Cardiac fibroblast (primary cell): ENCODE results near the gene CUTC.
A peak's percentile ranks its signal among the peaks of the same experiment; 100 is the strongest.

Source experiments
- DNase-seq, 2 donors: peaks; one replicate each; pipeline versions ENCODE4 v3.0.0 to v3.0.0-alpha.2; 2010; ENCODE audit warnings: low read depth in 2 of 2
- H3K4me3 ChIP-seq, 2 donors: replicated peaks in 1 of 2; 1 replicate in 1 of 2; 2 replicates in 1 of 2; pipeline ENCODE4 v1.5.1; 2011; ENCODE audit warnings: low read depth in 2 of 2, low read length in 2 of 2, mild to moderate bottlenecking in 2 of 2, moderate library complexity in 1 of 2
- TF ChIP-seq, protein P1 (sequence below): IDR thresholded peaks from one replicate; pipeline ENCODE4 v1.5.1; 2011; ENCODE audit warnings: low read depth, mild to moderate bottlenecking, low read length, inconsistent platforms

Gene CUTC

DNA sequence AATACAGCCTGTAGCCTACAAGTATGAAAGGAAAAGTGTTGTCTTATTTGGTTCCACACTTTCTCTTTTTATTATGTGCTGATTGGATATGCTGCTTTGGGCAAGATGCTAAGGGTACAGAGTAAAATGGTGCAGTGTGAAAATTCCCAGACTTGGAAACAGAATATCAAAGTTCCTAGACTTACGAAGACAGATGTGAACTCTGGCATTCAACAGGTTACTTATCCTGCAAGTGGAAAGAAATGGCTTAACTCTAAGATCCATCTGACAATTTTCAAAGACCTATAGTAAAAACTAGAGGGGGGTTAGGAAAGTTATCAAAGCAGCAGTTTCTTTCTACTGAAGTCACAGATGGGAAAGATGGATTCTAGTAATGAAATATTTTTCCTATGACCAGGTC lies 24.1 kb downstream of the CUTC start:
- TF ChIP-seq, protein P1, sequence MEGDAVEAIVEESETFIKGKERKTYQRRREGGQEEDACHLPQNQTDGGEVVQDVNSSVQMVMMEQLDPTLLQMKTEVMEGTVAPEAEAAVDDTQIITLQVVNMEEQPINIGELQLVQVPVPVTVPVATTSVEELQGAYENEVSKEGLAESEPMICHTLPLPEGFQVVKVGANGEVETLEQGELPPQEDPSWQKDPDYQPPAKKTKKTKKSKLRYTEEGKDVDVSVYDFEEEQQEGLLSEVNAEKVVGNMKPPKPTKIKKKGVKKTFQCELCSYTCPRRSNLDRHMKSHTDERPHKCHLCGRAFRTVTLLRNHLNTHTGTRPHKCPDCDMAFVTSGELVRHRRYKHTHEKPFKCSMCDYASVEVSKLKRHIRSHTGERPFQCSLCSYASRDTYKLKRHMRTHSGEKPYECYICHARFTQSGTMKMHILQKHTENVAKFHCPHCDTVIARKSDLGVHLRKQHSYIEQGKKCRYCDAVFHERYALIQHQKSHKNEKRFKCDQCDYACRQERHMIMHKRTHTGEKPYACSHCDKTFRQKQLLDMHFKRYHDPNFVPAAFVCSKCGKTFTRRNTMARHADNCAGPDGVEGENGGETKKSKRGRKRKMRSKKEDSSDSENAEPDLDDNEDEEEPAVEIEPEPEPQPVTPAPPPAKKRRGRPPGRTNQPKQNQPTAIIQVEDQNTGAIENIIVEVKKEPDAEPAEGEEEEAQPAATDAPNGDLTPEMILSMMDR: no peak
- H3K4me3 ChIP-seq: no peak overlapping the region
- no peak for DNase-seq

GRCh38 chr10:99758211-99758891 lies 26.3 kb downstream of the CUTC start:
- DNase-seq: peak; percentile 60 to 61
- TF ChIP-seq, protein P1: no peak
- H3K4me3 ChIP-seq: no peak overlapping the region

DNA sequence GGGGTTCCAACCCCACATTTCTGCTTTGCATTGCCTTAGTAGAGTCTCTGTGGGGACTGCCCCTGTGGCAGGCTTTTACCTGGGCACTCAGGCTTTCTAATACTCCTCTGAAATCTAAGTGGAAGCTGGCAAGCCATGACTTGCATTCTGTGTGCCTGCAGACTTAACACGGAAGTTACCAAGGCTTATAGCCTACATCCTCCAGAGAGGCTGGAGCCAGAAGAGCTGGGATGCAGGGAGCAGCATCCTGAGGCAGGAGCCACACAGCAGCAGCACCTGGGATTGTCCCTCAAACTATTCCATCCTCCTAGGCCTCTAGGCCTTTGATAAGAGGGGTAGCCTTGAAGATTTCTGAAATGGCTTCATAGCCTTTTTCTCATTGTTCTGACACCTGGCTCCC lies 28.3 kb downstream of the CUTC start:
- no peak overlapping the region for H3K4me3 ChIP-seq
- TF ChIP-seq, protein P1: no peak
- no peak for DNase-seq

- no peak overlapping the region for H3K4me3 ChIP-seq
- TF ChIP-seq, protein P1: no peak
- no peak for DNase-seq
Observed at GRCh38 chr10:99761365-99761764, 29.3 kb downstream of the CUTC start.

DNA sequence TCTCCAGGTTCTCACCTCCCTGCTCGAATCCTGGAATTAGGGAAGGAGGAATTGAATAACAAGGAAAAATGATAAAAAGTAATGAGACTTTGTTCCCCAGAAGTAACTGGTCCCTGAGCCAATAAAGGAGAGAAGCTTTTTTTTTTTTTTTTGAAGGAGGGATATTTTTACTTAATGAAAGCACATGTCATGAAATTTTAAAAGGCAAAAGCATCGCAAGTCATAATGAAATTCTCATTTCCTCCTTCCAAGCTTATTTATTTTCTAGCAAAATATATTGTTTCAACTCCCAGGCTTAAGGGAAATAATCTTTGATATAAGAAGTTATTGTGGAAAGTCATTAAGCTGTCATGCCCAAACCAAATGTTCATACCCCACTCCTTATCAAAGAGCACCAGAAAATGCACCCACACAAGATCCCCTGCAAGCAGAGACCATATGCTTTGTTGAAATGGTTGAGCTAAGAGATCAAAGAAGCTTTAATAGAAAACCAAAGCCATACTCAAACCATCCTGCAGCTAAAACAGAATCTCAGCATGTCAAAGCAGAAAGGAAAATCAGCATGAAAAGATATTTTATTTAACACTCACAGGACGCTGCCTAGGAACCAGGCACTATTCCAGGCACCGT lies 33.8 kb downstream of the CUTC start:
- TF ChIP-seq, protein P1: no peak
- DNase-seq: no peak

GRCh38 chr10:99766302-99766681 lies 34.3 kb downstream of the CUTC start:
- TF ChIP-seq, protein P1: no peak
- no peak overlapping the region for H3K4me3 ChIP-seq
- DNase-seq: no peak

More for the DNA sequence above, 33.8 kb downstream of the CUTC start:
- no peak overlapping the region for H3K4me3 ChIP-seq
